Liver (tissue), 9 donors: ENCODE measurements around the gene C3orf52. TPM values are rescaled to one million over a fixed set of nuclear protein-coding genes. Genes with fewer than 3 reads are reported as not detected.
A peak's percentile ranks its signal among the peaks of the same experiment; 100 is the strongest.

Source experiments
- DNase-seq: peaks from one replicate; pipeline ENCODE4 v3.0.0-alpha.2; 2017; ENCODE audit warnings: low spot score
- H3K27ac ChIP-seq, 2 donors: one replicate each; pipeline ENCODE4 v1.7.0; 2013; ENCODE audit warnings: inconsistent platforms in 2 of 2, low read length in 2 of 2, control low read depth in 1 of 2, low read depth in 1 of 2, mild to moderate bottlenecking in 1 of 2
- H3K27me3 ChIP-seq, 4 donors: one replicate each; pipeline versions ENCODE4 v1.6.1 to v1.7.0; 2013; ENCODE audit warnings: low read length in 3 of 4, inconsistent platforms in 1 of 4, mild to moderate bottlenecking in 1 of 4, moderate library complexity in 1 of 4; ENCODE audit not compliant: control insufficient read depth in 4 of 4, insufficient read depth in 4 of 4
- H3K36me3 ChIP-seq, 4 donors: one replicate each; pipeline versions ENCODE4 v1.6.1 to v1.7.0; 2013; ENCODE audit warnings: low read length in 3 of 4, mild to moderate bottlenecking in 3 of 4, low read depth in 1 of 4, moderate library complexity in 1 of 4; ENCODE audit not compliant: control insufficient read depth in 4 of 4, insufficient read depth in 3 of 4
- H3K4me1 ChIP-seq, 4 donors: one replicate each; pipeline versions ENCODE4 v1.6.1 to v1.7.0; 2013; ENCODE audit warnings: low read length in 3 of 4, mild to moderate bottlenecking in 3 of 4, moderate library complexity in 1 of 4; ENCODE audit not compliant: control insufficient read depth in 4 of 4, insufficient read depth in 4 of 4
- H3K4me3 ChIP-seq, 3 donors: one replicate each; pipeline versions ENCODE4 v1.6.1 to v1.7.0; 2013; ENCODE audit warnings: low read length in 3 of 3, control low read depth in 1 of 3, low read depth in 1 of 3, mild to moderate bottlenecking in 1 of 3
- H3K9ac ChIP-seq, 2 donors: one replicate each; pipeline ENCODE4 v1.7.0; 2013; ENCODE audit warnings: low read length in 2 of 2, mild to moderate bottlenecking in 2 of 2, moderate library complexity in 2 of 2, control low read depth in 1 of 2, low read depth in 1 of 2
- H3K9me3 ChIP-seq, 4 donors: one replicate each; pipeline versions ENCODE4 v1.6.1 to v1.7.0; 2013; ENCODE audit warnings: low read length in 3 of 4; ENCODE audit not compliant: control insufficient read depth in 4 of 4
- EGR1 ChIP-seq, 2 donors: IDR thresholded peaks; 2 replicates each; pipeline ENCODE4 v1.6.1; 2016 to 2018; ENCODE audit warnings: antibody characterized with exemption in 2 of 2, low read depth in 2 of 2
- FOXA1 ChIP-seq: IDR thresholded peaks from 2 replicates; pipeline ENCODE4 v1.6.1; 2016; ENCODE audit warnings: antibody characterized with exemption
- FOXA2 ChIP-seq: IDR thresholded peaks from 2 replicates; pipeline ENCODE4 v1.6.1; 2016; ENCODE audit warnings: antibody characterized with exemption
- GABPA ChIP-seq, 2 donors: IDR thresholded peaks in 1 of 2; conservative IDR thresholded peaks in 1 of 2; 2 replicates each; pipeline ENCODE4 v1.6.1; 2016; ENCODE audit warnings: antibody characterized with exemption in 2 of 2, mild to moderate bottlenecking in 1 of 2, moderate library complexity in 1 of 2
- HNF4A ChIP-seq, 2 donors: conservative IDR thresholded peaks; 2 replicates each; pipeline ENCODE4 v1.6.1; 2016; ENCODE audit warnings: antibody characterized with exemption in 2 of 2, mild to moderate bottlenecking in 2 of 2
- HNF4G ChIP-seq: IDR thresholded peaks from 2 replicates; pipeline ENCODE4 v1.6.1; 2016; ENCODE audit warnings: antibody characterized with exemption
- JUND ChIP-seq, 2 donors: IDR thresholded peaks; 2 replicates each; pipeline ENCODE4 v1.6.1; 2016; ENCODE audit warnings: antibody characterized with exemption in 2 of 2
- RAD21 ChIP-seq, 2 donors: IDR thresholded peaks; 2 replicates each; pipeline ENCODE4 v1.6.1; 2016; ENCODE audit warnings: antibody characterized with exemption in 2 of 2, mild to moderate bottlenecking in 2 of 2
- REST ChIP-seq: IDR thresholded peaks from 2 replicates; pipeline ENCODE4 v1.6.1; 2016; ENCODE audit warnings: antibody characterized with exemption, mild to moderate bottlenecking
- RXRA ChIP-seq, 2 donors: IDR thresholded peaks; 2 replicates each; pipeline ENCODE4 v1.6.1; 2017 to 2018; ENCODE audit warnings: antibody characterized with exemption in 2 of 2, mild to moderate bottlenecking in 1 of 2
- SP1 ChIP-seq: IDR thresholded peaks from 2 replicates; pipeline ENCODE4 v1.6.1; 2018; ENCODE audit warnings: antibody characterized with exemption, mild to moderate bottlenecking
- TAF1 ChIP-seq: conservative IDR thresholded peaks from 2 replicates; pipeline ENCODE4 v1.6.1; 2016; ENCODE audit warnings: antibody characterized with exemption, mild to moderate bottlenecking
- YY1 ChIP-seq: IDR thresholded peaks from 2 replicates; pipeline ENCODE4 v1.6.1; 2016; ENCODE audit warnings: antibody characterized with exemption, mild to moderate bottlenecking
- ZBTB33 ChIP-seq: IDR thresholded peaks from 2 replicates; pipeline ENCODE4 v1.6.1; 2016; ENCODE audit warnings: antibody characterized with exemption
- WGBS: extraction: QIAGEN DNeasy Blood & Tissue Kit; methylation state at CpG from one replicate; pipeline ENCODE4 v1.1.7; 2013; 5-methylcytosine and 5-hydroxymethylcytosine counted together
- polyA plus RNA-seq, 2 donors: library from polyadenylated mRNA; stranded (reverse) in 1 of 2; unstranded in 1 of 2; fragments of 200-250 nt in 1 of 2; fragments of >200 nt in 1 of 2; fragmentation: Nextera tagmentation in 1 of 2; extraction: Ambion mirVana in 1 of 2; gene quantifications; one replicate each; pipeline versions ENCODE4 v1.2.1 to v1.2.3, GENCODE V29; 2013 to 2015
- total RNA-seq, 2 donors: library from RNA; depleted of rRNA; stranded (reverse); fragments of >200 nt; gene quantifications; one replicate each; pipeline ENCODE4 v1.2.3, GENCODE V29; 2014
- TF ChIP-seq, protein P1 (sequence below): IDR thresholded peaks from 2 replicates; pipeline ENCODE4 v1.6.1; 2016; ENCODE audit warnings: antibody characterized with exemption
- donor health status: healthy.
- donor health status: healthy.
- donor health status: healthy.
- donor health status: healthy.
- donor health status: healthy.

Gene C3orf52
- total and polyA plus RNA-seq, 4 donors: 0.10 to 1.8 (median 0.47) TPM; not detected in 1

GRCh38 chr3:112093180-112093522 lies 7.0 kb downstream of the C3orf52 start (continued):
- TF ChIP-seq SP1 (no peak), HNF4G (no peak)

DNA sequence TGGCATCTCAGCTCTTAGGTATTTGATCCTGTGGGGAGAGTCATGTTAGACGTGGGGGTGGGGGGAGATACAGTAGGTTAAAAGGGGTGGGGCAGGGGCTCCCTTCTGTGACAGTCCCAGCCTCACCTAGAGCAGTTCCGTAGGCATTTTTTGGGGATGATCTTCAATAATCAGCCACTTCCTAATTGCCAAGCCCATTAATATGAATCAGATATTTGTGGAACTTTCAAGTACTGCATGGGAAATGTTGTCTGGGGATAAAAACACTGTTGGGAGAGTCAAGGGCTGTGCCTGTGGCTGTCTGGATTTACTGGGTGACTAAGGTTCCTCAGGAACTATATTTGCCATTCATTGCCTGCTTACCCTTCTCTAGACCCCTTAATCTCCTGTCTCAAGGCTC lies 9.5 kb downstream of the C3orf52 start:
- Histone ChIP-seq H3K4me3 (no peak overlapping the region), H3K9me3 (no peaks in the 10 kb centered on the region), H3K27me3 (no peaks in the 10 kb centered on the region), H3K27ac (no peak overlapping the region), H3K4me1 (no peaks in the 10 kb centered on the region), H3K36me3 (no peaks in the 10 kb centered on the region), H3K9ac (no peak overlapping the region)
- DNase-seq: no peak
- TF ChIP-seq SP1: no peak
- TF ChIP-seq, protein P1, sequence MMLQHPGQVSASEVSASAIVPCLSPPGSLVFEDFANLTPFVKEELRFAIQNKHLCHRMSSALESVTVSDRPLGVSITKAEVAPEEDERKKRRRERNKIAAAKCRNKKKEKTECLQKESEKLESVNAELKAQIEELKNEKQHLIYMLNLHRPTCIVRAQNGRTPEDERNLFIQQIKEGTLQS: no peak
- no peak for TF ChIP-seq RXRA (IDR thresholded peaks at IDR 0.05)
- TF ChIP-seq FOXA1: no peak
- no peak for TF ChIP-seq YY1
- TF ChIP-seq TAF1: no peak
- TF ChIP-seq HNF4G: no peak
- TF ChIP-seq ZBTB33: no peak
- TF ChIP-seq EGR1 (IDR thresholded peaks at IDR 0.05; ENCODE audit: low read depth in 2 of 2): no peak
- no peak for TF ChIP-seq JUND (IDR thresholded peaks at IDR 0.05)
- TF ChIP-seq GABPA (IDR thresholded peaks at IDR 0.05 in 1 of 2, conservative IDR thresholded peaks at IDR 0.05 in 1 of 2): no peak
- TF ChIP-seq RAD21 (IDR thresholded peaks at IDR 0.05): no peak
- TF ChIP-seq HNF4A (conservative IDR thresholded peaks at IDR 0.05): no peak
- WGBS: 25% methylated on average over 2 of the region's 2 CpGs

GRCh38 chr3:112096176-112096575 lies 10.0 kb downstream of the C3orf52 start:
- TF ChIP-seq TAF1: no peak
- DNase-seq: no peak

DNA sequence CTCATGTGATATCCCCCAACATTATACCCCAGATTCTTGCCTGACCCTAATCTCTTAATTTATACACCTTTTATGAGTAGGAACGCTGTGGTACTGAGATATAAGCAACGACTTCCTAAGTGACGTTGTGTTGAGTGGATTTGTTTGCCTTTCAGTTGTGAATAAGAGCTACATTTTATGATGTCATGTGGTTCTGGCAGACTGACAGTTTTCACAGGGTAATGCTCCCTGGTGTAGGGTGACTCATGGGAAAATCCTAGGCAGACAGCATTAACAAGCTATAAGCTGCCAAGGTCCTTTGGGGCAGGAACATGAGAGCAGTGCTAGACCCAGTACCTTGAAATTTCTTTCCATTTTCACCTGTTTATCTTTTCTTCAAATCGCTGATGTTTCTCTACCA lies 11.2 kb downstream of the C3orf52 start:
- H3K9ac ChIP-seq: no peak overlapping the region
- H3K9me3 ChIP-seq: no peaks in the 10 kb centered on the region
- no peaks in the 10 kb centered on the region for H3K27me3 ChIP-seq
- no peak for DNase-seq
- no peak overlapping the region for H3K27ac ChIP-seq
- no peak overlapping the region for H3K4me3 ChIP-seq
- no peaks in the 10 kb centered on the region for H3K4me1 ChIP-seq
- TF ChIP-seq YY1 (no peak), RXRA (IDR thresholded peaks at IDR 0.05) (peak in 1 of 2 donors; percentile 18), FOXA2 (no peak), GABPA (IDR thresholded peaks at IDR 0.05 in 1 of 2, conservative IDR thresholded peaks at IDR 0.05 in 1 of 2) (no peak), REST (no peak), SP1 (no peak), EGR1 (IDR thresholded peaks at IDR 0.05; ENCODE audit: low read depth in 2 of 2) (no peak), JUND (IDR thresholded peaks at IDR 0.05) (peak in 1 of 2 donors; percentile 57), HNF4A (conservative IDR thresholded peaks at IDR 0.05) (no peak), RAD21 (IDR thresholded peaks at IDR 0.05) (no peak)
- no peaks in the 10 kb centered on the region for H3K36me3 ChIP-seq
- 54% methylated on average over 4 of the region's 4 CpGs for WGBS

More at GRCh38 chr3:112096176-112096575, 10.0 kb downstream of the C3orf52 start:
- H3K9ac ChIP-seq: no peak overlapping the region
- WGBS: 77% methylated on average over 2 of the region's 2 CpGs
- H3K27me3 ChIP-seq: no peaks in the 10 kb centered on the region
- no peak overlapping the region for H3K27ac ChIP-seq
- H3K36me3 ChIP-seq: no peaks in the 10 kb centered on the region
- H3K9me3 ChIP-seq: no peaks in the 10 kb centered on the region
- H3K4me1 ChIP-seq: no peaks in the 10 kb centered on the region
- H3K4me3 ChIP-seq: no peak overlapping the region
